Breast epithelium (tissue), 4 donors: ENCODE results near the gene BIRC5. TPM values are rescaled to one million over a fixed set of nuclear protein-coding genes. Genes with fewer than 3 reads are reported as not detected.

Source experiments
- DNase-seq, 2 donors: peaks; one replicate each; pipeline ENCODE4 v3.0.0-alpha.2; 2019; ENCODE audit warnings: low spot score in 2 of 2
- H3K27ac ChIP-seq, 2 donors: fragments of 200-600 bp; sonication (generic) in 1 of 2; one replicate each; pipeline ENCODE4 v1.5.1; 2016 to 2019; ENCODE audit warnings: mild to moderate bottlenecking in 1 of 2
- H3K27me3 ChIP-seq, 2 donors: fragments of 200-600 bp; sonication (generic) in 1 of 2; one replicate each; pipeline versions ENCODE4 v1.5.1 to v1.6.0; 2017 to 2019; ENCODE audit warnings: control low read depth in 1 of 2, mild to moderate bottlenecking in 1 of 2
- H3K36me3 ChIP-seq: fragments of 200-600 bp; one replicate; pipeline ENCODE4 v1.5.1; 2019
- H3K4me1 ChIP-seq, 2 donors: fragments of 200-600 bp; sonication (generic); one replicate each; pipeline ENCODE4 v1.5.1; 2016 to 2019; ENCODE audit warnings: control low read depth in 1 of 2
- H3K4me3 ChIP-seq, 3 donors: fragments of 200-600 bp; sonication (generic); 1 replicate in 2 of 3; 2 replicates in 1 of 3; pipeline ENCODE4 v1.5.1; 2016 to 2019; ENCODE audit warnings: mild to moderate bottlenecking in 3 of 3, moderate library complexity in 2 of 3
- H3K9me3 ChIP-seq, 2 donors: fragments of 200-600 bp; sonication (generic) in 1 of 2; one replicate each; pipeline ENCODE4 v1.5.1; 2016 to 2019; ENCODE audit warnings: control low read depth in 1 of 2
- POLR2A ChIP-seq: fragments of 450-650 bp; IDR thresholded peaks from one replicate; pipeline ENCODE4 v1.6.1; 2016; ENCODE audit warnings: antibody characterized with exemption, mild to moderate bottlenecking, moderate library complexity
- POLR2AphosphoS5 ChIP-seq, 3 donors: sonication (generic); formaldehyde crosslinking; IDR thresholded peaks; one replicate each; pipeline ENCODE4 v1.6.1; 2017; ENCODE audit warnings: antibody characterized with exemption in 3 of 3
- intact Hi-C: fragments of 100-400 bp; cut with DNase I; formaldehyde crosslinking; loops from one replicate; pipeline ENCODE4 v1.15.1; 2023; ENCODE audit warnings: low total_unique reads
- total RNA-seq, 3 donors: library from RNA; depleted of rRNA; stranded (reverse); fragments of >200 nt; gene quantifications; one replicate each; pipeline ENCODE4 v1.1.0, GENCODE V29; 2016
- TF ChIP-seq, protein P1 (sequence below), 3 donors: fragments of 450-650 bp; IDR thresholded peaks; one replicate each; pipeline ENCODE4 v1.5.1; 2016 to 2017; ENCODE audit warnings: antibody characterized with exemption in 3 of 3, mild to moderate bottlenecking in 3 of 3, moderate library complexity in 3 of 3

BIRC5 gene
- total RNA-seq, 3 donors from 2014 or later, result 0.29 to 1.9 (median 0.33) TPM

DNA sequence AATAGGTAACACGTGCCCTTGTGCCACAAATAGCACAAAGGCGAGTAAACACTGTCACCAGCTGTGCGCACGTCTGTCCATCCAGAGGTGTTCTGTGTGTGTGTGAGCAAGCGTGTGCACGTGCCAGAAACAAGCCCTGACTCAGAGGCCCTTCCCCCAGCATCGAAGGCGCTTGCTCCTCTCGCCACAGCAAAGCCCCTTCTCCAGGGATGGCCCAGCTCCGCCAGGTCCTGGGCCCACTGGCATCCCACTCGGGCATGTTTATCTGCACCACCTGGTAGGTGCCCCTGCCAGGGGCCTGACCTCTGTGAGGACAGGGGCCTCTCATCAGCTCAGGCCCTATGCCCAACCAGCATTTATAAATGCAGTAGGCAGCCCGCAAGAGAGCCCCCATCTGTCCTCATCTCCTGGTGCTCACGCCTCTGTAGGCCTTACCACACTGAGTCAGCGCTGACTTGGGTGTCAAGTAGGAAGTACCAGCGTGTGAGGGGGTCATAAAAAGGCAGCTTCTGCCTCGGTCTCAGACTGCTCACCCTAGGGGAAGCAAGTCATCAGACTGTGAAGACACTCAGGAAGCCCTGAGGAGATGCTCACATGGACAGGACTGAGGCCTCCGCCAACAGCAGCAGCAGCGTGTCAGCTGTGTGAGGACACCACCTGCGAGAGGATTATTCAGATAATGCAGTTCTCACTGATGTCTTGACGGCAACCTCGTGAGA, 28.1 kb downstream of the BIRC5 start:
- Histone ChIP-seq H3K9me3 (no peaks in the 10 kb centered on the region), H3K27me3 (no peaks in the 10 kb centered on the region), H3K27ac (no peak overlapping the region), H3K4me1 (no peaks in the 10 kb centered on the region), H3K36me3 (no peaks in the 10 kb centered on the region), H3K4me3 (no peak overlapping the region)
- DNase-seq, result no peak
- TF ChIP-seq POLR2AphosphoS5 (IDR thresholded peaks at IDR 0.05) (no peak), POLR2A (no peak)
- TF ChIP-seq, protein P1, sequence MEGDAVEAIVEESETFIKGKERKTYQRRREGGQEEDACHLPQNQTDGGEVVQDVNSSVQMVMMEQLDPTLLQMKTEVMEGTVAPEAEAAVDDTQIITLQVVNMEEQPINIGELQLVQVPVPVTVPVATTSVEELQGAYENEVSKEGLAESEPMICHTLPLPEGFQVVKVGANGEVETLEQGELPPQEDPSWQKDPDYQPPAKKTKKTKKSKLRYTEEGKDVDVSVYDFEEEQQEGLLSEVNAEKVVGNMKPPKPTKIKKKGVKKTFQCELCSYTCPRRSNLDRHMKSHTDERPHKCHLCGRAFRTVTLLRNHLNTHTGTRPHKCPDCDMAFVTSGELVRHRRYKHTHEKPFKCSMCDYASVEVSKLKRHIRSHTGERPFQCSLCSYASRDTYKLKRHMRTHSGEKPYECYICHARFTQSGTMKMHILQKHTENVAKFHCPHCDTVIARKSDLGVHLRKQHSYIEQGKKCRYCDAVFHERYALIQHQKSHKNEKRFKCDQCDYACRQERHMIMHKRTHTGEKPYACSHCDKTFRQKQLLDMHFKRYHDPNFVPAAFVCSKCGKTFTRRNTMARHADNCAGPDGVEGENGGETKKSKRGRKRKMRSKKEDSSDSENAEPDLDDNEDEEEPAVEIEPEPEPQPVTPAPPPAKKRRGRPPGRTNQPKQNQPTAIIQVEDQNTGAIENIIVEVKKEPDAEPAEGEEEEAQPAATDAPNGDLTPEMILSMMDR (IDR thresholded peaks at IDR 0.05), result no peak
- intact Hi-C loops, result no loop called here

DNA sequence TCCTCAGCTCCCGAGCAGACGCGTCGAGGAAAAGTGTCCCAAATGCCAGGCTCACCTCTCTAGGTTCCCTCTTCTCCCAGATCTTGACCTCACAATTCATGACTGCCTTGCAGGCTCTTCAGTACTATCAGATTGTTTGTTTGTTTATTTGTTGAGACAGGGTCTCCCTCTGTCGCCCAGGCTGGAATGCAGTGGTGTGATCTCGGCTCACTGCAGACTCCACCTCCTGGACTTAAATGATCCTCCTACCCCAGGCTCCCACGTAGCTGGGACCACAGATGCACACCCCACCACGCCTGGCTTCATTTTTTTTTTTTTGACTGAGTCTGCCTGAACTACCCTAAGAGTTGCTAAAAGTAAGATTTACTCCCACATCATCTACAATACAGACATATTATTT, 33.3 kb downstream of the BIRC5 start:
- Histone ChIP-seq H3K4me1 (no peaks in the 10 kb centered on the region), H3K9me3 (no peaks in the 10 kb centered on the region), H3K27me3 (no peaks in the 10 kb centered on the region), H3K36me3 (no peaks in the 10 kb centered on the region), H3K27ac (peak overlapping the region in 1 of 2 donors; percentile 86), H3K4me3 (no peak overlapping the region)
- TF ChIP-seq POLR2AphosphoS5 (IDR thresholded peaks at IDR 0.05), result no peak
- TF ChIP-seq POLR2A, result no peak
- TF ChIP-seq, protein P1 (IDR thresholded peaks at IDR 0.05), result no peak
- no peak for DNase-seq
- intact Hi-C loops, result no loop called here

DNA sequence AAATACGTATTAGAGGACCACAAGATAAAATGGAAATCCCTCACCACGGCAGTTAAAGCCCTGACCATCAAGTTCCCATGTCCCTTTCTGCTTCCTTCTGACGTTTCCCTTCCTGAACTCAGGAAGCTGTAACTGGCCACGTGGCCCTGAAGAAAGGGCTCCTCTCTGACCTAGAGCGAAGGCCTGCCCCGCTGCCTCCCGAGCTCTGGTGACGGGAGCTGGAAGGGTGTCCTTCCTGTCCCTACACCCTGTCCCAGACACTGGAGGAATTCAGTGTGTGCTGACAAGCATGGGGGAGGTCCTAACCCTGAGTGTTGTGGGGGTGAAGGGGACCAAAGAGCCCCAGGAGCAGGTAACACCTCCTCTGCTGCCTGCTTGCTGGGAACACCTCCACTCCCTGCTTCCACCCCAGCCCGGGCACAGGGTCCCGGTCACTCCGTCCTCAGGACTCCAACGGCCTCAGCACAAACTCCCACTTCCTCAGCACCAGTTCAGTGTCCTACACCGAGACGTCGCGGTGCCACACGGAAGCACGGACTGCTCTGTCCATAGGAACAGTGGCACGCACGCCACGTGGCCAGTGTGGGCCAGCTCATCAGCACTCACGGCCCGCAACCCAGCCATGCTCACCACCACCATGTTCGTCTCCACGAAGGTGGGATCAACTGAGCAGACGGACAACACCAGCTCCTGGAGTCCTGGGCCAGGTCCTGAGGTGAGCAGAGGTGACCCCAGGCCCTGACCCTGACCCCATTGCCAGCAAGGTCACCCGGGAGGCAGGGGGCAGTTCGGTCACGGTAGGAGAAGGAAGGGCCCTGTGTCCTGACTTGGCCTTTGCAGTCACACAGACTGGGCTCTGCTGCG, 34.2 kb downstream of the BIRC5 start:
- DNase-seq, result no peak
- H3K4me1 ChIP-seq, result no peaks in the 10 kb centered on the region
- TF ChIP-seq POLR2AphosphoS5 (IDR thresholded peaks at IDR 0.05) (no peak), POLR2A (no peak)
- TF ChIP-seq, protein P1 (IDR thresholded peaks at IDR 0.05), result no peak
- peak overlapping the region in 1 of 2 donors; percentile 86 for H3K27ac ChIP-seq
- intact Hi-C loops, result no loop called here
- H3K4me3 ChIP-seq, result peak overlapping the region in 1 of 3 donors; percentile 52
- no peaks in the 10 kb centered on the region for H3K36me3 ChIP-seq
- H3K27me3 ChIP-seq, result no peaks in the 10 kb centered on the region
- no peaks in the 10 kb centered on the region for H3K9me3 ChIP-seq

DNA sequence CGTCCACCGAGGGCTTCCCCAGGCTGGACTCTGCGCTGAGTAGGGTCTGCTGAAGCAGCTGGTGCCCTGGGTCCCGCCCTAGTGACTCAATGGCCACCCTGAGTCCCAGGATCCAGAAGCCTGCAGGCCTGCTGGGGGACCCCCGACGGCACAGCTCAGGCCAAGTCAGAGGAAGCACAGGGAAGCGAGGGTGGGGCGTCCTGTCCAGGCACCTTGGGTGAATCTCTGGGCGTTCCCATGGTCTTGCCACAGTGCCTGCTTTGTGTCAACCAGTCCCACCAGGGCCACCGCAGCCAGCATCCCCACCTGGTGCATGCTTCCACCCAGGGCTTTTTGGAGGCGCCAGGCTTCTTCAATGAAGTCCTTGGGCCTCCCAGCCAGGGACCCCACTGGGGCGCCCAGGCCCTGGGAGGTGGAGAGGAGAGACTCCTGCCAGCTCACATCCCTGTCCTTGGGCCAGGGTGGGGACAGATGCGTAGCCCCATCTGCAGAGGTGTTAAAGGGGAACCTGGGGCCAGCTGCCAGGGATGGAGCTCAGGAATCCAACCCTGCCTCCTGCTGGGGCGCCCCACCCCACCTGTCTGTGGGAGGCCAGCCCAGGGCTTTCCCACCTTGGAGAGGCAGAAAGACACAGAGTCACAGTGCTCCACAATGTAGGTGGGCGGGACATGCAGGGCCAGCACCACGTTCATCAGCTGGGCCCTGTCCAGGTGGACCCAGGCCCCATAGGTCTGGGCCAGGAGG, 35.2 kb downstream of the BIRC5 start:
- Histone ChIP-seq H3K36me3 (no peaks in the 10 kb centered on the region), H3K27ac (peak overlapping the region in 1 of 2 donors; percentile 86), H3K4me1 (peaks cover 0 to 4% of the 10 kb centered on the region in 2 donors), H3K9me3 (no peaks in the 10 kb centered on the region), H3K4me3 (peak overlapping the region in 1 of 3 donors; percentile 52), H3K27me3 (no peaks in the 10 kb centered on the region)
- TF ChIP-seq, protein P1 (IDR thresholded peaks at IDR 0.05), result no peak
- no peak for TF ChIP-seq POLR2A
- no peak for TF ChIP-seq POLR2AphosphoS5 (IDR thresholded peaks at IDR 0.05)
- intact Hi-C loops, result no loop called here
- DNase-seq, result no peak
